ENCODE measurements around the gene OR10H3. TPM values are rescaled to one million over a fixed set of nuclear protein-coding genes. Genes with fewer than 3 reads are reported as not detected.
"Not testable (repeated sequence)": the region's sequence is repeated elsewhere in the genome, so short reads cannot be mapped to it uniquely, and the experiment has no call there.

OR10H3 gene
- total RNA-seq, 1 experiment from 2014 or later = not detected

DNA sequence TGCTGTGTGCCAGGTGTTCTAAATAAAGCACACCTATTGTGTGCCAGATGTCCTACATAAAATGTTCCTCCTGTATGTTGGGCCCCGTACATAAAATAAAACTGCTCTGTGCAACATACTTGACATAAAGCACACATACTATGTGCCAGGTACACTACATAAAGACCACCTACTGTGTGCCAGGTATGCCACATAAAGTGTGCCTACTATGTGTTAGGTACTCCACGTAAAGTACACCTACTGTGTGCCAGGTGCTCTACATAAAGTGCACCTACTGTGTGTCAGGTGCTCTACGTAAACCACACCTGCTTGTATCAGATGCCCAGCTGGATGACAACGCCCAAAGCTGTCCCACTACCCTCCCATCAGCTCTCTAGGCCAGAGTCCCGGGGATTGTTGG lies 43.9 kb downstream of the OR10H3 start:
- H3K4me2 ChIP-seq (ENCODE audit: low read length) = no peak overlapping the region
- no peaks in the 10 kb centered on the region for H4K20me1 ChIP-seq (ENCODE audit: low read length)
- ChIA-PET POLR2A (ENCODE audit: unreplicated experiment) (no interaction called here), CTCF (no interaction called here)
- H3F3A ChIP-seq (ENCODE audit: low read length, unreplicated experiment) = no peaks in the 10 kb centered on the region
- BruUV-seq (replicated peaks) = no TSS peak
- H3K79me2 ChIP-seq (ENCODE audit: low read length) = no peaks in the 10 kb centered on the region
- intact Hi-C loops (cut with micrococcal nuclease) = no loop called here
- H3K27me3 ChIP-seq (ENCODE audit: low read length) = peaks cover under 1% of the 10 kb centered on the region; the same call in 1 of the 2 replicates
- ATAC-seq (no peak), DNase-seq (no peak)
- H3K4me1 ChIP-seq (ENCODE audit: insufficient read depth, low read length) = peaks cover 3% of the 10 kb centered on the region; the same call in 1 of the 2 replicates
- no peaks in the 10 kb centered on the region for H3K9me2 ChIP-seq (replicated peaks; ENCODE audit: low read length)
- no peak overlapping the region for H3K27ac ChIP-seq (ENCODE audit: low read length)
- H3K36me3 ChIP-seq (ENCODE audit: low read depth, low read length) = no peaks in the 10 kb centered on the region
- H3K4me3 ChIP-seq (ENCODE audit: low read length) = no peak overlapping the region
- H3K9me3 ChIP-seq (ENCODE audit: low read length) = no peaks in the 10 kb centered on the region
- H2AFZ ChIP-seq (ENCODE audit: low read length) = no peak overlapping the region
- no peak overlapping the region for H3K9ac ChIP-seq (ENCODE audit: low read length)
- TF ChIP-seq EZH2phosphoT487 (IDR thresholded peaks at IDR 0.05; ENCODE audit: borderline replicate concordance, low read length) (no peak), EZH2 (IDR thresholded peaks at IDR 0.05; ENCODE audit: low read length, unreplicated experiment) (no peak)
- TF ChIP-seq, protein P1, sequence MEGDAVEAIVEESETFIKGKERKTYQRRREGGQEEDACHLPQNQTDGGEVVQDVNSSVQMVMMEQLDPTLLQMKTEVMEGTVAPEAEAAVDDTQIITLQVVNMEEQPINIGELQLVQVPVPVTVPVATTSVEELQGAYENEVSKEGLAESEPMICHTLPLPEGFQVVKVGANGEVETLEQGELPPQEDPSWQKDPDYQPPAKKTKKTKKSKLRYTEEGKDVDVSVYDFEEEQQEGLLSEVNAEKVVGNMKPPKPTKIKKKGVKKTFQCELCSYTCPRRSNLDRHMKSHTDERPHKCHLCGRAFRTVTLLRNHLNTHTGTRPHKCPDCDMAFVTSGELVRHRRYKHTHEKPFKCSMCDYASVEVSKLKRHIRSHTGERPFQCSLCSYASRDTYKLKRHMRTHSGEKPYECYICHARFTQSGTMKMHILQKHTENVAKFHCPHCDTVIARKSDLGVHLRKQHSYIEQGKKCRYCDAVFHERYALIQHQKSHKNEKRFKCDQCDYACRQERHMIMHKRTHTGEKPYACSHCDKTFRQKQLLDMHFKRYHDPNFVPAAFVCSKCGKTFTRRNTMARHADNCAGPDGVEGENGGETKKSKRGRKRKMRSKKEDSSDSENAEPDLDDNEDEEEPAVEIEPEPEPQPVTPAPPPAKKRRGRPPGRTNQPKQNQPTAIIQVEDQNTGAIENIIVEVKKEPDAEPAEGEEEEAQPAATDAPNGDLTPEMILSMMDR (conservative IDR thresholded peaks at IDR 0.05; ENCODE audit: low read depth, low read length) = no peak

DNA sequence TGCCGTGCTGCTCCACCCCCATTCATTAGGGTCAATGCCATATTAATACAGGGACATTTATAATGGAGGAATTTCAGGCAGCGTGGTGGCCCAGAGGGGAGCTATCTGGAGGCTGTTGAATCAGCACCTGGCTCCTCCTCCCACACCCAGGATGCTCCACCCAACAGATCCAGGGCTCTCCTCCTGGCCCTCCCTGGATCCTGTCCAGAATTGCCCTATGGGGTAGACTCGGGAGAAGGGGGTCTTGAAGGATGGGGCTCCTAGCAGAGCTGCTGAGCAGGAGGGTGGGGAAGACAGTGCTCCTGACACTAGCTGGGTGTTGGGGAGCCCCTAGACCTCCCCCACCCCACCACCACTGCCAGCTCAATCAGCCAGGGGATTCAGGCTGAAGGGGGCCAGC lies 44.4 kb downstream of the OR10H3 start:
- Histone ChIP-seq H3K9me2 (replicated peaks; ENCODE audit: low read length) (no peaks in the 10 kb centered on the region), H3K27me3 (ENCODE audit: low read length) (peaks cover 6% of the 10 kb centered on the region; the same call in 1 of the 2 replicates), H3K4me1 (ENCODE audit: insufficient read depth, low read length) (peaks cover 3% of the 10 kb centered on the region; the same call in 1 of the 2 replicates), H3K79me2 (ENCODE audit: low read length) (no peaks in the 10 kb centered on the region), H3K9me3 (ENCODE audit: low read length) (no peaks in the 10 kb centered on the region), H3K4me2 (ENCODE audit: low read length) (no peak overlapping the region), H3K9ac (ENCODE audit: low read length) (no peak overlapping the region), H3K4me3 (ENCODE audit: low read length) (no peak overlapping the region), H3K27ac (ENCODE audit: low read length) (no peak overlapping the region), H2AFZ (ENCODE audit: low read length) (no peak overlapping the region), H4K20me1 (ENCODE audit: low read length) (no peaks in the 10 kb centered on the region), H3F3A (ENCODE audit: low read length, unreplicated experiment) (no peaks in the 10 kb centered on the region), H3K36me3 (ENCODE audit: low read depth, low read length) (no peaks in the 10 kb centered on the region)
- intact Hi-C loops (cut with micrococcal nuclease) = no loop called here
- POLR2A ChIA-PET (ENCODE audit: unreplicated experiment) = no interaction called here
- DNase-seq (no peak), ATAC-seq (no peak)
- CTCF ChIA-PET = no interaction called here
- no peak for TF ChIP-seq EZH2 (IDR thresholded peaks at IDR 0.05; ENCODE audit: low read length, unreplicated experiment)
- no peak for TF ChIP-seq EZH2phosphoT487 (IDR thresholded peaks at IDR 0.05; ENCODE audit: borderline replicate concordance, low read length)
- TF ChIP-seq, protein P1 (conservative IDR thresholded peaks at IDR 0.05; ENCODE audit: low read depth, low read length) = no peak
- no TSS peak for BruUV-seq (replicated peaks)

DNA sequence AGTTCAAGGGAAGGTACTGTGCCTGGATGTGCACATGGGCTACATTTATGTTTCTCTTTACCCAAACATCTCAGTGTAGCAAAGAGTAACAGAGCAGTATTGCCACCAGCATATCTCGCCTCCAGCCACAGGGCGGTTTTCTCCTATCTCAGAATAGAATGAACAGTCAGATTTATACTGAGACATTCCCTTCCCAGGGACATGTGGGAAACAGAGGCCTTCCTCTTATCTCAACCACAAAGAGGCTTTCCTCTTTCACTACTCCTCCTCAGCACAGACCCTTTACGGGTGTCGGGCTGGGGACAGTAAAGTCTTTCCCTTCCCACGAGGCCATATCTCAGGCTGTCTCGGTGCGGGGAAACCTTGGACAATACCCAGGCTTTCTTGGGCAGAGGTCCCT lies 45.1 kb downstream of the OR10H3 start:
- ATAC-seq = not testable (repeated sequence)

More for the DNA sequence above, 45.1 kb downstream of the OR10H3 start:
- H3K9me2 ChIP-seq (replicated peaks; ENCODE audit: low read length); H2AFZ ChIP-seq (ENCODE audit: low read length); DNase-seq; H3K27ac ChIP-seq (ENCODE audit: low read length); H3K4me2 ChIP-seq (ENCODE audit: low read length); H4K20me1 ChIP-seq (ENCODE audit: low read length); POLR2A ChIA-PET (ENCODE audit: unreplicated experiment); H3K79me2 ChIP-seq (ENCODE audit: low read length); H3K4me3 ChIP-seq (ENCODE audit: low read length); H3K36me3 ChIP-seq (ENCODE audit: low read depth, low read length); H3F3A ChIP-seq (ENCODE audit: low read length, unreplicated experiment); intact Hi-C loops (cut with micrococcal nuclease); H3K9me3 ChIP-seq (ENCODE audit: low read length); H3K27me3 ChIP-seq (ENCODE audit: low read length); CTCF ChIA-PET; H3K4me1 ChIP-seq (ENCODE audit: insufficient read depth, low read length); H3K9ac ChIP-seq (ENCODE audit: low read length); BruUV-seq (replicated peaks): not testable (repeated sequence)
